K562 (cell line): Measurements from ENCODE around the gene PDCD6IP.

Experiments used
- SNIP1 ChIP-seq: fragments of 450-650 bp; IDR thresholded peaks from 2 replicates; pipeline ENCODE4 v1.7.1; 2017; ENCODE audit warnings: low read depth, mild to moderate bottlenecking
- ZNF445 ChIP-seq: fragments of 250-450 bp; sonication (Bioruptor Pico); IDR thresholded peaks from 2 replicates; pipeline ENCODE4 v1.4.0; 2020; ENCODE audit warnings: low read depth, mild to moderate bottlenecking, moderate library complexity

GRCh38 chr3:33892655-33893054, 94.2 kb downstream of the PDCD6IP start:
- no peak for TF ChIP-seq SNIP1
- TF ChIP-seq ZNF445 (CRISPR knock-in tag), result no peak
